ENCODE results near the gene OPALIN.

Gene OPALIN

GRCh38 chr10:96401036-96401435 lies 42.2 kb upstream of the OPALIN start:
- TF ChIP-seq FOXP2 (optimal IDR thresholded peaks at IDR 0.05; ENCODE audit: borderline replicate concordance, extremely low read depth, extremely low read length, insufficient read depth) (no peak), TAF1 (IDR thresholded peaks at IDR 0.05; ENCODE audit: borderline replicate concordance, insufficient read depth, low read length) (no peak), SIN3A (IDR thresholded peaks at IDR 0.05; ENCODE audit: borderline replicate concordance, insufficient read depth, low read length) (no peak), REST (IDR thresholded peaks at IDR 0.05; ENCODE audit: insufficient read depth in 1 of 2, low read depth in 2 of 2, low read length in 2 of 2) (no peak), POLR2AphosphoS5 (IDR thresholded peaks at IDR 0.05; ENCODE audit: low read depth, low read length) (no peak)

- TF ChIP-seq REST (IDR thresholded peaks at IDR 0.05; ENCODE audit: insufficient read depth in 1 of 2, low read depth in 2 of 2, low read length in 2 of 2) (no peak), POLR2AphosphoS5 (IDR thresholded peaks at IDR 0.05; ENCODE audit: low read depth, low read length) (no peak), SIN3A (IDR thresholded peaks at IDR 0.05; ENCODE audit: borderline replicate concordance, insufficient read depth, low read length) (no peak), TAF1 (IDR thresholded peaks at IDR 0.05; ENCODE audit: borderline replicate concordance, insufficient read depth, low read length) (no peak), FOXP2 (optimal IDR thresholded peaks at IDR 0.05; ENCODE audit: borderline replicate concordance, extremely low read depth, extremely low read length, insufficient read depth) (no peak)
These were observed 41.7 kb upstream of the OPALIN start for GRCh38 chr10:96400465-96400864.

- TF ChIP-seq FOXP2 (optimal IDR thresholded peaks at IDR 0.05; ENCODE audit: borderline replicate concordance, extremely low read depth, extremely low read length, insufficient read depth) (no peak), REST (IDR thresholded peaks at IDR 0.05; ENCODE audit: insufficient read depth in 1 of 2, low read depth in 2 of 2, low read length in 2 of 2) (no peak)
These were observed 39.1 kb upstream of the OPALIN start for GRCh38 chr10:96397902-96398301.

- TF ChIP-seq FOXP2 (optimal IDR thresholded peaks at IDR 0.05; ENCODE audit: borderline replicate concordance, extremely low read depth, extremely low read length, insufficient read depth) (no peak), SIN3A (IDR thresholded peaks at IDR 0.05; ENCODE audit: borderline replicate concordance, insufficient read depth, low read length) (no peak), REST (IDR thresholded peaks at IDR 0.05; ENCODE audit: insufficient read depth in 1 of 2, low read depth in 2 of 2, low read length in 2 of 2) (no peak), POLR2AphosphoS5 (IDR thresholded peaks at IDR 0.05; ENCODE audit: low read depth, low read length) (no peak), TAF1 (IDR thresholded peaks at IDR 0.05; ENCODE audit: borderline replicate concordance, insufficient read depth, low read length) (no peak)
These were observed 37.4 kb upstream of the OPALIN start for GRCh38 chr10:96395931-96396877.
